H9 (cell line): ENCODE results near the gene PRRX1. TPM values are rescaled to one million over a fixed set of nuclear protein-coding genes. Genes with fewer than 3 reads are reported as not detected.

Source experiments
- DNase-seq: peaks from one replicate; pipeline ENCODE4 v3.0.0-alpha.2; 2017
- H2AFZ ChIP-seq: one replicate; pipeline ENCODE4 v1.6.1; 2013; ENCODE audit warnings: mild to moderate bottlenecking, low read length, control low read depth, moderate library complexity
- H2AK5ac ChIP-seq: 2 replicates; pipeline ENCODE4 v1.6.1; 2013; ENCODE audit warnings: low read length, control low read depth, mixed read lengths; ENCODE audit not compliant: insufficient read length
- H2BK120ac ChIP-seq: one replicate; pipeline ENCODE4 v1.6.1; 2013; ENCODE audit warnings: low read depth, mild to moderate bottlenecking, low read length, control low read depth, inconsistent platforms; ENCODE audit not compliant: poor library complexity, severe bottlenecking
- H2BK12ac ChIP-seq: 2 replicates; pipeline ENCODE4 v1.6.1; 2013; ENCODE audit warnings: low read length, control low read depth, mixed read lengths, low read depth; ENCODE audit not compliant: insufficient read length
- H2BK15ac ChIP-seq: 2 replicates; pipeline ENCODE4 v1.6.1; 2013; ENCODE audit warnings: low read depth, low read length, control low read depth
- H2BK20ac ChIP-seq: one replicate; pipeline ENCODE4 v1.6.1; 2013; ENCODE audit warnings: low read depth, mild to moderate bottlenecking, low read length, control low read depth, inconsistent platforms; ENCODE audit not compliant: poor library complexity, severe bottlenecking
- H2BK5ac ChIP-seq: 2 replicates; pipeline ENCODE4 v1.6.1; 2013; ENCODE audit warnings: low read length, control low read depth, mixed read lengths; ENCODE audit not compliant: insufficient read length
- H3K14ac ChIP-seq: 2 replicates; pipeline ENCODE4 v1.6.1; 2013; ENCODE audit warnings: low read length, control low read depth; ENCODE audit not compliant: insufficient read depth
- H3K18ac ChIP-seq: 2 replicates; pipeline ENCODE4 v1.6.1; 2013; ENCODE audit warnings: low read depth, mild to moderate bottlenecking, mixed read lengths, low read length, control low read depth; ENCODE audit not compliant: insufficient read length
- H3K23ac ChIP-seq: 2 replicates; pipeline ENCODE4 v1.6.1; 2013; ENCODE audit warnings: low read length, control low read depth, mixed read lengths, low read depth; ENCODE audit not compliant: insufficient read length
- H3K23me2 ChIP-seq: 2 replicates; pipeline ENCODE4 v1.6.1; 2013; ENCODE audit warnings: low read depth, mild to moderate bottlenecking, mixed read lengths, low read length, control low read depth; ENCODE audit not compliant: insufficient read length, poor library complexity, severe bottlenecking
- H3K27ac ChIP-seq: 2 replicates; pipeline ENCODE4 v1.5.1; 2013; ENCODE audit warnings: low read length, control low read depth, mixed read lengths, low read depth; ENCODE audit not compliant: insufficient read length
- H3K27me3 ChIP-seq: 2 replicates; pipeline ENCODE4 v1.6.1; 2013; ENCODE audit warnings: low read length, control low read depth, inconsistent platforms; ENCODE audit not compliant: insufficient read depth
- H3K4ac ChIP-seq: 2 replicates; pipeline ENCODE4 v1.6.1; 2013; ENCODE audit warnings: low read depth, mild to moderate bottlenecking, control low read depth, inconsistent platforms, low read length, moderate library complexity
- H3K4me1 ChIP-seq: 2 replicates; pipeline ENCODE4 v1.6.1; 2013; ENCODE audit warnings: low read length, control low read depth, inconsistent platforms; ENCODE audit not compliant: insufficient read depth
- H3K4me2 ChIP-seq: 2 replicates; pipeline ENCODE4 v1.6.1; 2013; ENCODE audit warnings: low read length, control low read depth, mixed read lengths; ENCODE audit not compliant: insufficient read length, insufficient read depth
- H3K56ac ChIP-seq: 2 replicates; pipeline ENCODE4 v1.6.1; 2013; ENCODE audit warnings: low read depth, mild to moderate bottlenecking, mixed read lengths, low read length, control low read depth; ENCODE audit not compliant: insufficient read length
- H3K79me1 ChIP-seq: 2 replicates; pipeline ENCODE4 v1.6.1; 2013; ENCODE audit warnings: low read depth, mild to moderate bottlenecking, moderate library complexity, low read length, control low read depth, inconsistent platforms; ENCODE audit not compliant: insufficient read depth, poor library complexity, severe bottlenecking
- H3K79me2 ChIP-seq: 2 replicates; pipeline ENCODE4 v1.6.1; 2013; ENCODE audit warnings: low read length, control low read depth, inconsistent platforms; ENCODE audit not compliant: insufficient read depth
- H3K9ac ChIP-seq: 2 replicates; pipeline ENCODE4 v1.6.1; 2013; ENCODE audit warnings: low read length, control low read depth, mixed read lengths; ENCODE audit not compliant: insufficient read length; ENCODE audit errors: extremely low read depth
- H3K9me3 ChIP-seq: one replicate; pipeline ENCODE4 v1.6.1; 2013; ENCODE audit warnings: low read depth, low read length, inconsistent platforms; ENCODE audit not compliant: control insufficient read depth
- H3T11ph ChIP-seq: one replicate; pipeline ENCODE4 v1.6.1; 2013; ENCODE audit warnings: mild to moderate bottlenecking, low read length, control low read depth, inconsistent platforms
- H4K20me1 ChIP-seq: one replicate; pipeline ENCODE4 v1.6.1; 2013; ENCODE audit not compliant: control insufficient read depth, insufficient read length, insufficient read depth
- H4K5ac ChIP-seq: 2 replicates; pipeline ENCODE4 v1.6.1; 2013; ENCODE audit warnings: low read depth, mild to moderate bottlenecking, mixed read lengths, low read length, control low read depth; ENCODE audit not compliant: insufficient read length
- H4K8ac ChIP-seq: replicated peaks from 2 replicates; pipeline ENCODE4 v1.6.1; 2013; ENCODE audit warnings: low read length, control low read depth, mixed read lengths, low read depth; ENCODE audit not compliant: insufficient read length
- H4K91ac ChIP-seq: 2 replicates; pipeline ENCODE4 v1.6.1; 2013; ENCODE audit warnings: low read depth, mild to moderate bottlenecking, moderate library complexity, mixed read lengths, low read length, control low read depth; ENCODE audit not compliant: insufficient read length
- H3K27ac Mint-ChIP-seq, 3 experiments: 2 replicates in 2 of 3; 3 replicates in 1 of 3; pipeline ENCODE4 v1.8.0; 2020 to 2021; ENCODE audit warnings: mixed read lengths in 3 of 3, mild to moderate bottlenecking in 1 of 3, moderate library complexity in 1 of 3
- H3K27me3 Mint-ChIP-seq: 2 replicates; pipeline ENCODE4 v1.8.0; 2021; ENCODE audit warnings: low read depth, mild to moderate bottlenecking, moderate library complexity, mixed read lengths
- H3K36me3 Mint-ChIP-seq, 3 experiments: 2 replicates in 2 of 3; 3 replicates in 1 of 3; pipeline ENCODE4 v1.8.0; 2020 to 2021; ENCODE audit warnings: low read depth in 3 of 3, mixed read lengths in 3 of 3; ENCODE audit not compliant: insufficient read depth in 1 of 3
- H3K4me1 Mint-ChIP-seq, 2 experiments: 2 replicates each; pipeline ENCODE4 v1.8.0; 2020; ENCODE audit warnings: mixed read lengths in 2 of 2
- H3K4me3 Mint-ChIP-seq, 2 experiments: 2 replicates in 1 of 2; 3 replicates in 1 of 2; pipeline ENCODE4 v1.8.0; 2020 to 2021; ENCODE audit warnings: mild to moderate bottlenecking in 2 of 2, mixed read lengths in 2 of 2, moderate library complexity in 1 of 2
- H3K9me3 Mint-ChIP-seq, 2 experiments: 2 replicates in 1 of 2; 3 replicates in 1 of 2; pipeline ENCODE4 v1.8.0; 2020; ENCODE audit warnings: mild to moderate bottlenecking in 2 of 2, mixed read lengths in 2 of 2, moderate library complexity in 1 of 2
- WGBS: extraction: QIAGEN DNeasy Blood & Tissue Kit; methylation state at CpG from one replicate; pipeline ENCODE4 v1.1.7; 2013; ENCODE audit warnings: missing lambda C conversion rate, low lambda C conversion rate, mixed read lengths; ENCODE audit not compliant: insufficient read length; ENCODE audit errors: extremely low coverage; 5-methylcytosine and 5-hydroxymethylcytosine counted together
- total RNA-seq: library from RNA; stranded (reverse); gene quantifications from 2 replicates; pipeline ENCODE4 v1.2.1, GENCODE V29; 2021
- TF ChIP-seq, protein P1 (sequence below): fragments of 200-600 bp; sonication (generic); conservative IDR thresholded peaks from 3 replicates; pipeline ENCODE4 v1.8.0; 2021; ENCODE audit warnings: antibody characterized with exemption, mild to moderate bottlenecking

PRRX1 gene
- total RNA-seq, 1 experiment from 2014 or later, result not detected

DNA sequence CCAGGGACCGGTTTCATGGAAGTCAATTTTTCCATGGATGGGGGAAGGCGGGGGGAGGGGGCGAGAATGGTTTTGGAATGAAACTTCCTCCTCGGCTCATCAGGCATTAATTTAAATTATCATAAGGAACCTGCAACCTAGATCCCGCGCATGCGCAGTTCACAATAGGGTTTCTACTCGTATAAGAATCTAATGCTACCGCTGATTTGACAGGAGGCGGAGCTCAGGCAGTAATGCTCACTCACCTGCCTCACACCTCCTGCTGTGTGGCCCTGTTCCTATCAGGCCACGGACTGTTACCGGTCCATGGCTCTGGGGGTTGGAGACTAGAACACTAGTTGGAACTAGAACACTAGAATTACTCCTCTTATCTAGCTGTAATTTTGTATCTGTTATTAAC lies 38.0 kb downstream of the PRRX1 start:
- no peak overlapping the region for H3K27ac Mint-ChIP-seq
- H3K79me1 ChIP-seq, result no peaks in the 10 kb centered on the region
- no peaks in the 10 kb centered on the region for H3K9me3 ChIP-seq
- H3K36me3 Mint-ChIP-seq, result no peaks in the 10 kb centered on the region
- H2BK20ac ChIP-seq, result no peak overlapping the region
- no peaks in the 10 kb centered on the region for H3K23me2 ChIP-seq
- H3K4me2 ChIP-seq, result no peak overlapping the region
- no peak overlapping the region for H2BK12ac ChIP-seq
- no peaks in the 10 kb centered on the region for H3K9me3 Mint-ChIP-seq
- peak; percentile 28 for DNase-seq
- H2BK120ac ChIP-seq, result no peak overlapping the region
- no peaks in the 10 kb centered on the region for H3K27me3 ChIP-seq
- H3K27me3 Mint-ChIP-seq, result no peaks in the 10 kb centered on the region
- H3K9ac ChIP-seq, result no peak overlapping the region
- no peaks in the 10 kb centered on the region for H4K20me1 ChIP-seq
- no peak overlapping the region for H3K14ac ChIP-seq
- no peak overlapping the region for H3K4me3 Mint-ChIP-seq
- H2AK5ac ChIP-seq, result no peak overlapping the region
- no peak overlapping the region for H3K27ac ChIP-seq
- H3K18ac ChIP-seq, result no peak overlapping the region
- no peaks in the 10 kb centered on the region for H3K4me1 ChIP-seq
- no peak overlapping the region for H3K4ac ChIP-seq
- H4K5ac ChIP-seq, result no peak overlapping the region
- no peak overlapping the region for H2BK15ac ChIP-seq
- no peak overlapping the region for H3K23ac ChIP-seq
- no peak overlapping the region for H3T11ph ChIP-seq
- no peak overlapping the region for H2AFZ ChIP-seq
- no peak overlapping the region for H2BK5ac ChIP-seq
- no peak overlapping the region for H4K8ac ChIP-seq
- WGBS, result no CpG with 5 or more reads among the region's 12 CpGs
- H3K79me2 ChIP-seq, result no peaks in the 10 kb centered on the region
- TF ChIP-seq, protein P1, sequence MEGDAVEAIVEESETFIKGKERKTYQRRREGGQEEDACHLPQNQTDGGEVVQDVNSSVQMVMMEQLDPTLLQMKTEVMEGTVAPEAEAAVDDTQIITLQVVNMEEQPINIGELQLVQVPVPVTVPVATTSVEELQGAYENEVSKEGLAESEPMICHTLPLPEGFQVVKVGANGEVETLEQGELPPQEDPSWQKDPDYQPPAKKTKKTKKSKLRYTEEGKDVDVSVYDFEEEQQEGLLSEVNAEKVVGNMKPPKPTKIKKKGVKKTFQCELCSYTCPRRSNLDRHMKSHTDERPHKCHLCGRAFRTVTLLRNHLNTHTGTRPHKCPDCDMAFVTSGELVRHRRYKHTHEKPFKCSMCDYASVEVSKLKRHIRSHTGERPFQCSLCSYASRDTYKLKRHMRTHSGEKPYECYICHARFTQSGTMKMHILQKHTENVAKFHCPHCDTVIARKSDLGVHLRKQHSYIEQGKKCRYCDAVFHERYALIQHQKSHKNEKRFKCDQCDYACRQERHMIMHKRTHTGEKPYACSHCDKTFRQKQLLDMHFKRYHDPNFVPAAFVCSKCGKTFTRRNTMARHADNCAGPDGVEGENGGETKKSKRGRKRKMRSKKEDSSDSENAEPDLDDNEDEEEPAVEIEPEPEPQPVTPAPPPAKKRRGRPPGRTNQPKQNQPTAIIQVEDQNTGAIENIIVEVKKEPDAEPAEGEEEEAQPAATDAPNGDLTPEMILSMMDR, result no peak
- no peak overlapping the region for H4K91ac ChIP-seq
- H3K56ac ChIP-seq, result no peak overlapping the region
- H3K4me1 Mint-ChIP-seq, result no peaks in the 10 kb centered on the region
